Progenitor cell of endocrine pancreas (in vitro differentiated cells): Measurements from ENCODE around the gene MRC2. TPM values are rescaled to one million over a fixed set of nuclear protein-coding genes. Genes with fewer than 3 reads are reported as not detected.

Source experiments
- DNase-seq: peaks from one replicate; pipeline ENCODE4 v3.0.0; 2021; ENCODE audit warnings: low spot score; ENCODE audit not compliant: unreplicated experiment
- H3K27ac Mint-ChIP-seq: 2 replicates; pipeline ENCODE4 v1.8.0; 2021; ENCODE audit warnings: mild to moderate bottlenecking, moderate library complexity, mixed read lengths
- H3K27me3 Mint-ChIP-seq: 2 replicates; pipeline ENCODE4 v1.8.0; 2021; ENCODE audit warnings: mixed read lengths
- H3K36me3 Mint-ChIP-seq: 2 replicates; pipeline ENCODE4 v1.8.0; 2022; ENCODE audit warnings: mixed read lengths; ENCODE audit not compliant: insufficient read depth
- H3K4me1 Mint-ChIP-seq: 2 replicates; pipeline ENCODE4 v1.8.0; 2021; ENCODE audit warnings: low read depth, mixed read lengths
- H3K4me3 Mint-ChIP-seq: 2 replicates; pipeline ENCODE4 v1.8.0; 2021; ENCODE audit warnings: low read depth, mild to moderate bottlenecking, moderate library complexity, mixed read lengths
- H3K9me3 Mint-ChIP-seq: 2 replicates; pipeline ENCODE4 v1.8.0; 2021; ENCODE audit warnings: low read depth, mixed read lengths
- CTCF ChIP-seq: fragments of 200-600 bp; sonication (generic); IDR thresholded peaks from one replicate; pipeline ENCODE4 v1.5.0; 2021; ENCODE audit warnings: antibody characterized with exemption, mild to moderate bottlenecking; ENCODE audit not compliant: unreplicated experiment
- total RNA-seq: library from RNA; stranded (reverse); gene quantifications from 2 replicates; pipeline ENCODE4 v1.2.1, GENCODE V29; 2021

The MRC2 gene
- total RNA-seq, 1 donor from 2014 or later: 4.9 TPM

GRCh38 chr17:62666061-62666800 lies 38.8 kb downstream of the MRC2 start:
- Mint-ChIP-seq H3K4me1 (no peaks in the 10 kb centered on the region), H3K36me3 (no peaks in the 10 kb centered on the region), H3K9me3 (no peaks in the 10 kb centered on the region), H3K27ac (no peak overlapping the region), H3K27me3 (no peaks in the 10 kb centered on the region), H3K4me3 (no peak overlapping the region)
- DNase-seq: no peak
- TF ChIP-seq CTCF: no peak

- H3K9me3 Mint-ChIP-seq: no peaks in the 10 kb centered on the region
- H3K27ac Mint-ChIP-seq: no peak overlapping the region
- no peak for TF ChIP-seq CTCF
Measured at GRCh38 chr17:62666801-62667591, 39.5 kb downstream of the MRC2 start.

GRCh38 chr17:62668091-62668804 lies 40.8 kb downstream of the MRC2 start:
- Mint-ChIP-seq H3K4me1 (no peaks in the 10 kb centered on the region), H3K27ac (no peak overlapping the region), H3K27me3 (no peaks in the 10 kb centered on the region), H3K36me3 (no peaks in the 10 kb centered on the region), H3K9me3 (no peaks in the 10 kb centered on the region), H3K4me3 (no peak overlapping the region)
- TF ChIP-seq CTCF: no peak
- DNase-seq: no peak

More at GRCh38 chr17:62666801-62667591, 39.5 kb downstream of the MRC2 start:
- H3K4me1 Mint-ChIP-seq: no peaks in the 10 kb centered on the region
- no peaks in the 10 kb centered on the region for H3K36me3 Mint-ChIP-seq
- no peak overlapping the region for H3K4me3 Mint-ChIP-seq
- no peaks in the 10 kb centered on the region for H3K27me3 Mint-ChIP-seq
- no peak for DNase-seq

GRCh38 chr17:62670202-62670821 lies 42.8 kb downstream of the MRC2 start:
- Mint-ChIP-seq H3K4me3 (no peak overlapping the region), H3K9me3 (no peaks in the 10 kb centered on the region), H3K27me3 (no peaks in the 10 kb centered on the region), H3K36me3 (no peaks in the 10 kb centered on the region), H3K27ac (no peak overlapping the region), H3K4me1 (no peaks in the 10 kb centered on the region)
- TF ChIP-seq CTCF: no peak
- no peak for DNase-seq

DNA sequence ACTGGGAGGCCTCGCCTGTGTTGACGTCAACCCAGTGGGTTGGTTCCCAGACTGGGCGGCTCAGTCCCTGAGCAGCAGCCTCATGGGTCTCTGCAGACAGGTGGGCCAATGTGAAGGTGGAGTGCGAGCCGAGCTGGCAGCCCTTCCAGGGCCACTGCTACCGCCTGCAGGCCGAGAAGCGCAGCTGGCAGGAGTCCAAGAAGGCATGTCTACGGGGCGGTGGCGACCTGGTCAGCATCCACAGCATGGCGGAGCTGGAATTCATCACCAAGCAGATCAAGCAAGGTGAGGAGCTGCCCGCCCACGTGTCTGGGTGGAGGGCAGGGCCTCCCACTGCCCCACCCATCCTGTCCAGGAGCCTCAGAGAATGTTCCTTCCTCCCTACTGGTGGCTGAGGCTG lies 44.1 kb downstream of the MRC2 start:
- Mint-ChIP-seq H3K36me3 (no peaks in the 10 kb centered on the region), H3K9me3 (no peaks in the 10 kb centered on the region), H3K4me1 (no peaks in the 10 kb centered on the region), H3K27me3 (no peaks in the 10 kb centered on the region), H3K4me3 (no peak overlapping the region), H3K27ac (no peak overlapping the region)
- no peak for DNase-seq
- TF ChIP-seq CTCF: no peak
